ENCODE measurements around the gene ERI3.

Gene ERI3

GRCh38 chr1:44333376-44333775 is 21.7 kb downstream of the ERI3 start:
- no peak overlapping the region for H3K4me3 Mint-ChIP-seq
- H3K4me1 Mint-ChIP-seq (ENCODE audit: low read depth) = peaks cover 8% of the 10 kb centered on the region
- peaks cover 15% of the 10 kb centered on the region for H3K36me3 Mint-ChIP-seq
- H3K27ac Mint-ChIP-seq = no peak overlapping the region
- H3K27me3 Mint-ChIP-seq = no peaks in the 10 kb centered on the region
- no peaks in the 10 kb centered on the region for H3K9me3 Mint-ChIP-seq (ENCODE audit: low read depth)

GRCh38 chr1:44332505-44332904 is 22.6 kb downstream of the ERI3 start:
- peaks cover 6% of the 10 kb centered on the region for H3K4me1 Mint-ChIP-seq (ENCODE audit: low read depth)
- H3K27ac Mint-ChIP-seq = no peak overlapping the region
- H3K4me3 Mint-ChIP-seq = no peak overlapping the region
- H3K36me3 Mint-ChIP-seq = peaks cover 10% of the 10 kb centered on the region
- H3K9me3 Mint-ChIP-seq (ENCODE audit: low read depth) = no peaks in the 10 kb centered on the region
- no peaks in the 10 kb centered on the region for H3K27me3 Mint-ChIP-seq

GRCh38 chr1:44330935-44331334 is 24.1 kb downstream of the ERI3 start:
- Mint-ChIP-seq H3K9me3 (ENCODE audit: low read depth) (no peaks in the 10 kb centered on the region), H3K36me3 (peaks cover 5% of the 10 kb centered on the region), H3K27me3 (no peaks in the 10 kb centered on the region), H3K4me1 (ENCODE audit: low read depth) (peaks cover 6% of the 10 kb centered on the region), H3K4me3 (no peak overlapping the region), H3K27ac (no peak overlapping the region)

GRCh38 chr1:44328671-44329416 is 26.2 kb downstream of the ERI3 start:
- Mint-ChIP-seq H3K36me3 (peaks cover 2% of the 10 kb centered on the region), H3K4me1 (ENCODE audit: low read depth) (peaks cover 6% of the 10 kb centered on the region), H3K27me3 (no peaks in the 10 kb centered on the region), H3K27ac (no peak overlapping the region), H3K4me3 (no peak overlapping the region), H3K9me3 (ENCODE audit: low read depth) (no peaks in the 10 kb centered on the region)

- no peak overlapping the region for H3K4me3 Mint-ChIP-seq
- H3K27me3 Mint-ChIP-seq = no peaks in the 10 kb centered on the region
- peaks cover 2% of the 10 kb centered on the region for H3K36me3 Mint-ChIP-seq
- no peak overlapping the region for H3K27ac Mint-ChIP-seq
- no peaks in the 10 kb centered on the region for H3K9me3 Mint-ChIP-seq (ENCODE audit: low read depth)
- H3K4me1 Mint-ChIP-seq (ENCODE audit: low read depth) = peaks cover 6% of the 10 kb centered on the region
Measured at GRCh38 chr1:44327679-44328491, 27.2 kb downstream of the ERI3 start.

GRCh38 chr1:44326821-44327465 is 28.1 kb downstream of the ERI3 start:
- Mint-ChIP-seq H3K4me1 (ENCODE audit: low read depth) (peaks cover 6% of the 10 kb centered on the region), H3K4me3 (no peak overlapping the region), H3K27ac (no peak overlapping the region), H3K27me3 (no peaks in the 10 kb centered on the region), H3K36me3 (peaks cover 2% of the 10 kb centered on the region), H3K9me3 (ENCODE audit: low read depth) (no peaks in the 10 kb centered on the region)

DNA sequence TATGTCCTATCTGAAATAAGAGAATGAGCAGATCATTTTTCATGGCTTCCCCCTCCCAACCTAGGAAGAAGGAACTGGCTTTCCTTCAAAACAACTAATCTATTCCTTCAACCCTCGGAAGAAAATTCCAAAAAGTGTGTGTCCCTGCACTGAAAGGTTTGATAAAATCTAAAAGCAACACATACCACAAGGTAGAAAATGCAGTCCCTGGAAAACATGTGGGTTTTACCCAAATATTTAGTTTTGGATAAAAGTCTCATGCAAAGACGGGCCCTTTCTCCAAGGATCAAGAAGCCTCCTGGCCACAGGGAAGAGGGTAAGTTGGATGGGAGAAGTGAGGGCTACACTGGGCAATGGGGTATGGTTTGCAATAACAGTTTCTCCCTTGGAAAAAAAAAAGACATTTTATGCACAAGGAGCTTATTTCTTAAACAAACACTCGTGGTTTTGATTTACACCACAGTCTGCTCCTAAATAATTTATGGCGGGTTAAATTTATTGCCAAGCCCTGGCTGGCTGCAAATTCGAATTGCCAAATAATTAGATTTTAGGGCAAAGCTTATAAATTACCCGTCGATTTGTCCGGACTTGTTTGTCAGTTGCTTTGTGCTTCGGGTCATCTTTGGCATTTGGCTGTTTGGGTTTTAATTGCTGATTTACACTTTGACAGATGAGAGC is 28.9 kb downstream of the ERI3 start:
- Mint-ChIP-seq H3K27me3 (no peaks in the 10 kb centered on the region), H3K4me3 (no peak overlapping the region), H3K4me1 (ENCODE audit: low read depth) (peaks cover 4% of the 10 kb centered on the region), H3K27ac (no peak overlapping the region), H3K36me3 (peaks cover 2% of the 10 kb centered on the region), H3K9me3 (ENCODE audit: low read depth) (no peaks in the 10 kb centered on the region)

- Mint-ChIP-seq H3K4me3 (no peak overlapping the region), H3K36me3 (peaks cover 2% of the 10 kb centered on the region), H3K4me1 (ENCODE audit: low read depth) (peaks cover 2% of the 10 kb centered on the region), H3K27ac (no peak overlapping the region), H3K9me3 (ENCODE audit: low read depth) (no peaks in the 10 kb centered on the region), H3K27me3 (no peaks in the 10 kb centered on the region)
Measured at GRCh38 chr1:44323947-44324346, 31.1 kb downstream of the ERI3 start.

DNA sequence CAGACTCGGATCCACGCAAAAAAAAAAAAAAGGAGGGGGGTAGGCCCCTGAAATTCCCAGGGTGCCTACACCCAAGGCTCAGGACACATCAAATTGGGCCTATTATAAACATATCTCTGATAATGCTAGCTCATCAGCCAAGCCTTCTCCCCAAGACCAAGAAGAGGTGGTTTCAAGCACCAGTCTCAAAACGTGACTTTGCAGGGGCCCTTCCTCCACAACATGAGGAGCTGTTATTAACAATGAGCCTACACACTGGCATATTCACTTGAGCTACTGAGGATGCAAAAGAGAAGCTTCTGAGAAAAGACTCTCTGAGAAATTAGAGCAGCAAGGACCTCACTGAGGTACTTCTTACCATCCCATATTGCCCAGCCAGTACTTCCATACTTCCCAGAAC is 32.7 kb downstream of the ERI3 start:
- Mint-ChIP-seq H3K4me3 (no peak overlapping the region), H3K9me3 (ENCODE audit: low read depth) (no peaks in the 10 kb centered on the region), H3K27me3 (no peaks in the 10 kb centered on the region), H3K4me1 (ENCODE audit: low read depth) (peaks cover 3% of the 10 kb centered on the region), H3K27ac (no peak overlapping the region), H3K36me3 (peaks cover 8% of the 10 kb centered on the region)

DNA sequence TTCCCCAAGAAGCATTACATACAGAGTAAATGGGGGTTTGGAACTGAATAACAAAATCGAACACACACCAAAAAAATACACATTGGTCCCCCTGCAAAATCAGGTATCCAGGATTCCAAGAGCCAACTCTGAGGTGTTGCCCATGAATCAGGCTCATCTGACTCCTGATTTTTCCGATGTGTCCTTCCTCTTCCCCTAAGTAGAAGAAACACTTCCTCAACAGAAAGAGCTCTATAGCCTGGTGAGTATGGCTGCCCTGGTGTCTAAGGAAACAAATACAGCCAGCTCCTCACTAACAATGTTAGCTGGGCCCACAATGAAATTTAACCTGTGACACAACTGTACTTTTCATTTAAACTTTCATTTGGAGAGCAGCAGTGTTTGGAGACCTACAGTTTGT is 33.6 kb downstream of the ERI3 start:
- Mint-ChIP-seq H3K36me3 (peaks cover 8% of the 10 kb centered on the region), H3K27ac (no peak overlapping the region), H3K9me3 (ENCODE audit: low read depth) (no peaks in the 10 kb centered on the region), H3K4me1 (ENCODE audit: low read depth) (peaks cover 3% of the 10 kb centered on the region), H3K4me3 (no peak overlapping the region), H3K27me3 (no peaks in the 10 kb centered on the region)

GRCh38 chr1:44318097-44319088 is 36.7 kb downstream of the ERI3 start:
- H3K36me3 Mint-ChIP-seq = peaks cover 8% of the 10 kb centered on the region
- no peaks in the 10 kb centered on the region for H3K27me3 Mint-ChIP-seq
- no peaks in the 10 kb centered on the region for H3K9me3 Mint-ChIP-seq (ENCODE audit: low read depth)
- H3K4me1 Mint-ChIP-seq (ENCODE audit: low read depth) = peaks cover 3% of the 10 kb centered on the region
- no peak overlapping the region for H3K4me3 Mint-ChIP-seq
- H3K27ac Mint-ChIP-seq = no peak overlapping the region

DNA sequence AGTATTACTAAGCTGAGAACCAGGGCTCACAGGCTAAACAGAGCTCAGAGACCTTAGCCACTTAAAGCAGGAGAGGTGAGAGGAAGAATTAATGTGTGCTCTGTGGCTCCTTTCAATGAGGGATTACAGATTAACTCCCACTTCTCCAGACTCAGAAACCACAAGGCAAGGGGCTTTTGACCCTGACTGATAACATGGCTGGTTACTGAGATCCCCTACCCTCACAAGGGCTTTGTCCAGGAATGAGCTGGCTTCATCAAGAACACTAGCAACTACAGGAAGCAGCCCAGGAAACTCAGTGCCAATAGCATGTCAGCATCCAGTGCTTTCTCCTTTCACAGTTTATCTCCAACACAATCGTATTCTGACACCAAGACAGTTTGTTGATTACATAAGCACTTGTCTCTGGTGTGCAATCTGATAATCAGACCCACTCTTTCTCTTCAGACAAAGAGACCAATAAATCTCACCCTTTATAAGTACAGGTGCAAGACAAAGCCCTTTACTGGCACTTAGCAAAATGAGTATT is 38.8 kb downstream of the ERI3 start:
- no peaks in the 10 kb centered on the region for H3K27me3 Mint-ChIP-seq
- H3K9me3 Mint-ChIP-seq (ENCODE audit: low read depth) = no peaks in the 10 kb centered on the region
- no peak overlapping the region for H3K4me3 Mint-ChIP-seq
- H3K27ac Mint-ChIP-seq = no peak overlapping the region
- H3K4me1 Mint-ChIP-seq (ENCODE audit: low read depth) = peaks cover 3% of the 10 kb centered on the region
- peaks cover 12% of the 10 kb centered on the region for H3K36me3 Mint-ChIP-seq

DNA sequence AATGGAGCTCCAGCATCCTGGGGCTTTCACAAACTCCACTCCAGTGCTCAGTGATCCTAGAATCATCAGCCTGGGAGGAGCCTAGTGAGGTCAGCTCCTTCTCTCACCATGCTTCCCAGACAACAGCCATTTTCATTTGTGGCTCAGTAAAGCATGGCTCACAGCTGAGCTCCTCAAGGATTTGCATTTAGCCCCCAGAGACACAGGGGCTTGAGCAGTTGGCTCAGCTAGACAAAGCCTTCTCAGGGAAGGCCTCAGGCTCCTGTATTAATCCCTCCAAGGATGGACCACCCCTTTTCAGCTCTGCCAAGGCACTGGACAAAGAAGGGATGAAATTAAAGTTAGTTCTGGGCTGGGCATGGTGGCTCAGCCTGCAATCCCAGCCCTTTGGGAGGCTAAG is 39.5 kb downstream of the ERI3 start:
- Mint-ChIP-seq H3K9me3 (ENCODE audit: low read depth) (no peaks in the 10 kb centered on the region), H3K27me3 (no peaks in the 10 kb centered on the region), H3K27ac (no peak overlapping the region), H3K4me1 (ENCODE audit: low read depth) (peaks cover 3% of the 10 kb centered on the region), H3K4me3 (no peak overlapping the region), H3K36me3 (peaks cover 12% of the 10 kb centered on the region)

- Mint-ChIP-seq H3K4me3 (no peak overlapping the region), H3K36me3 (peaks cover 12% of the 10 kb centered on the region), H3K9me3 (ENCODE audit: low read depth) (no peaks in the 10 kb centered on the region), H3K27ac (no peak overlapping the region), H3K4me1 (ENCODE audit: low read depth) (peaks cover 3% of the 10 kb centered on the region), H3K27me3 (no peaks in the 10 kb centered on the region)
Measured at GRCh38 chr1:44314452-44314851, 40.6 kb downstream of the ERI3 start.

Measured in activated naive CD8-positive, alpha-beta T cell (primary cell).